HepG2 (cell line): ENCODE measurements around the gene ZNF385B. TPM values are rescaled to one million over a fixed set of nuclear protein-coding genes. Genes with fewer than 3 reads are reported as not detected.

Source experiments
- ATAC-seq: fragments of 200-7000 bp; cut with Tn5 transposase; 3 replicates; pipeline ENCODE4 v1.9.1; 2020; ENCODE audit warnings: mild to moderate bottlenecking, moderate library complexity
- BruUV-seq: library from RNA; stranded (reverse); fragments of 400-500 nt; replicated peaks from 2 replicates; lab custom pipeline; 2021; lab: Mats Ljungman, UMichigan
- CTCF ChIA-PET: fragments of 300-600 bp; formaldehyde crosslinking; extraction: SDS; loops from one replicate; lab custom pipeline; 2021; ENCODE audit warnings: low total read pairs, inconsistent platforms, low intra/inter-chr PET ratio; lab: Yijun Ruan, JAX
- POLR2A ChIA-PET: fragments of 350-600 bp; sonication (Branson Sonifier 250); formaldehyde crosslinking; loops from one replicate; lab custom pipeline; 2020; ENCODE audit warnings: antibody characterized with exemption, inconsistent platforms; lab: Yijun Ruan, JAX
- DNase-seq: peaks from one replicate; pipeline ENCODE4 v3.0.0-alpha.2; 2015; ENCODE audit warnings: low spot score
- FAIRE-seq: peaks from 3 replicates; lab custom pipeline; 2011; peaks lifted over from hg19 to GRCh38; lab: Jason Lieb, UNC
- H2AFZ ChIP-seq: one replicate; pipeline ENCODE4 v1.6.1; 2011; ENCODE audit warnings: low read length, inconsistent platforms
- H3K27ac ChIP-seq: fragments of 300-600 bp; 3 replicates; pipeline ENCODE4 v1.8.0; 2011; ENCODE audit warnings: mixed run types, mild to moderate bottlenecking, mixed read lengths, low read length, inconsistent platforms; ENCODE audit not compliant: insufficient read depth; ENCODE audit errors: extremely low read length
- H3K27me3 ChIP-seq, 2 experiments: fragments of 200-600 bp in 1 of 2; 2 replicates in 1 of 2; 3 replicates in 1 of 2; pipeline versions ENCODE4 v1.6.0 to v1.8.0; 2011; ENCODE audit warnings: low read length in 2 of 2, mild to moderate bottlenecking in 2 of 2, moderate library complexity in 2 of 2, inconsistent platforms in 1 of 2; ENCODE audit not compliant: insufficient read depth in 2 of 2, control insufficient read depth in 1 of 2
- H3K36me3 ChIP-seq, 2 experiments: fragments of 200-600 bp in 1 of 2; replicated peaks in 1 of 2; 2 replicates in 1 of 2; 3 replicates in 1 of 2; pipeline versions ENCODE4 v1.5.1 to v1.8.0; 2011; ENCODE audit warnings: low read length in 2 of 2, inconsistent platforms in 1 of 2; ENCODE audit not compliant: insufficient read depth in 2 of 2, control insufficient read depth in 1 of 2
- H3K4me1 ChIP-seq: 2 replicates; pipeline ENCODE4 v1.5.1; 2012; ENCODE audit warnings: low read length, inconsistent platforms; ENCODE audit not compliant: insufficient read depth
- H3K4me2 ChIP-seq: 2 replicates; pipeline ENCODE4 v1.6.0; 2011; ENCODE audit warnings: low read depth, low read length, inconsistent platforms
- H3K4me3 ChIP-seq, 3 experiments: fragments of 200-600 bp in 1 of 3; sonication (generic), shearing (Covaris generic) in 1 of 3; replicated peaks in 1 of 3; 2 replicates each; pipeline ENCODE4 v1.5.1; 2011 to 2016; ENCODE audit warnings: low read length in 3 of 3, inconsistent platforms in 2 of 3, low read depth in 2 of 3, mild to moderate bottlenecking in 2 of 3, control low read depth in 1 of 3, mixed read lengths in 1 of 3; ENCODE audit not compliant: insufficient read depth in 1 of 3
- H3K79me2 ChIP-seq: one replicate; pipeline ENCODE4 v1.6.1; 2011; ENCODE audit warnings: low read length, inconsistent platforms; ENCODE audit not compliant: insufficient read depth
- H3K9ac ChIP-seq: 2 replicates; pipeline ENCODE4 v1.6.0; 2011; ENCODE audit warnings: mild to moderate bottlenecking, low read depth, low read length, inconsistent platforms; ENCODE audit not compliant: insufficient read depth
- H3K9me3 ChIP-seq: 2 replicates; pipeline ENCODE4 v1.5.1; 2012; ENCODE audit warnings: mild to moderate bottlenecking, low read length
- H4K20me1 ChIP-seq: 2 replicates; pipeline ENCODE4 v1.6.0; 2011; ENCODE audit warnings: inconsistent platforms, mild to moderate bottlenecking, low read length, moderate library complexity; ENCODE audit not compliant: insufficient read depth
- AHR ChIP-seq: IDR thresholded peaks from 2 replicates; pipeline ENCODE4 v1.6.1; 2018; ENCODE audit warnings: missing genetic modification reagents, missing compliant biosample characterization
- ARHGAP35 ChIP-seq: sonication (generic); formaldehyde crosslinking; IDR thresholded peaks from 2 replicates; pipeline ENCODE4 v1.9.0; 2022; ENCODE audit warnings: mild to moderate bottlenecking, inconsistent platforms, moderate library complexity, missing genetic modification reagents, borderline replicate concordance
- ATF7 ChIP-seq, 2 experiments: fragments of 450-650 bp in 1 of 2; sonication (generic) in 1 of 2; formaldehyde crosslinking in 1 of 2; IDR thresholded peaks; 2 replicates each; pipeline versions ENCODE4 v1.4.0 to v1.6.1; 2016 to 2020; ENCODE audit warnings: antibody characterized with exemption in 1 of 2, mild to moderate bottlenecking in 1 of 2, missing genetic modification reagents in 1 of 2
- CBX2 ChIP-seq, 2 experiments: fragments of 200-600 bp in 1 of 2; sonication (generic); formaldehyde crosslinking in 1 of 2; IDR thresholded peaks; 2 replicates each; pipeline versions ENCODE4 v1.7.0 to v1.8.1; 2018 to 2022; ENCODE audit warnings: low read depth in 2 of 2, low read length in 1 of 2, mild to moderate bottlenecking in 1 of 2, missing genetic modification reagents in 1 of 2
- FOXO1 ChIP-seq: sonication (generic); formaldehyde crosslinking; IDR thresholded peaks from 2 replicates; pipeline ENCODE4 v1.4.0; 2020; ENCODE audit warnings: missing genetic modification reagents
- MYC ChIP-seq: sonication (generic); formaldehyde crosslinking; IDR thresholded peaks from 2 replicates; pipeline ENCODE4 v1.9.0; 2021; ENCODE audit warnings: missing genetic modification reagents, borderline replicate concordance
- RFX3 ChIP-seq: IDR thresholded peaks from 2 replicates; pipeline ENCODE4 v1.6.1; 2016; ENCODE audit warnings: missing biosample characterization, missing genetic modification reagents
- SMARCE1 ChIP-seq: fragments of 450-650 bp; IDR thresholded peaks from 2 replicates; pipeline ENCODE4 v1.6.1; 2017; ENCODE audit warnings: borderline replicate concordance
- TOPORS ChIP-seq: sonication (generic); formaldehyde crosslinking; IDR thresholded peaks from 2 replicates; pipeline ENCODE4 v1.8.0; 2023; ENCODE audit warnings: mild to moderate bottlenecking, missing genetic modification reagents
- TSC22D2 ChIP-seq: sonication (generic); formaldehyde crosslinking; IDR thresholded peaks from 2 replicates; pipeline ENCODE4 v1.5.1; 2020; ENCODE audit warnings: missing genetic modification reagents, mild to moderate bottlenecking, borderline replicate concordance
- ZNF33A ChIP-seq: sonication (generic); formaldehyde crosslinking; IDR thresholded peaks from 2 replicates; pipeline ENCODE4 v1.5.1; 2020; ENCODE audit warnings: missing genetic modification reagents, mild to moderate bottlenecking, moderate library complexity, borderline replicate concordance
- ZNF577 ChIP-seq: sonication (generic); formaldehyde crosslinking; IDR thresholded peaks from 2 replicates; pipeline ENCODE4 v1.4.0; 2020; ENCODE audit warnings: mild to moderate bottlenecking, low read depth, missing genetic modification reagents, borderline replicate concordance
- WGBS: methylation state at CpG from one replicate; pipeline ENCODE4 v1.1.6; 2017; ENCODE audit warnings: low lambda C conversion rate; 5-methylcytosine and 5-hydroxymethylcytosine counted together
- in situ Hi-C: cut with HindIII; loops from 2 replicates; pipeline ENCODE4 v1.10.0; 2017; ENCODE audit warnings: low pct_unique_long_range_greater_than_20kb; ENCODE audit not compliant: extremely low pct_ligation_motif_present
- intact Hi-C: fragments of 100-400 bp; cut with micrococcal nuclease; formaldehyde crosslinking; loops from one replicate; pipeline ENCODE4 v1.10.0; 2022; ENCODE audit not compliant: unreplicated experiment
- polyA plus RNA-seq, 8 experiments: library from polyadenylated mRNA; depleted of rRNA in 3 of 8; stranded (reverse) in 7 of 8; unstranded in 1 of 8; fragments of >200 nt; fragmentation: Illumina TruSeq in 4 of 8; extraction: Trizol in 4 of 8; gene quantifications; 2 replicates each; pipeline versions ENCODE4 v1.2.1 to v1.2.3, GENCODE V29; 2011 to 2016; ENCODE audit warnings: low read depth in 4 of 8, missing spikeins in 1 of 8, mixed read lengths in 1 of 8; ENCODE audit not compliant: insufficient read depth in 1 of 8
- total RNA-seq, 5 experiments: library from RNA; depleted of rRNA; stranded (reverse); fragments of >200 nt; fragmentation: Illumina TruSeq; extraction: Trizol; gene quantifications; 2 replicates each; pipeline ENCODE4 v1.2.3, GENCODE V29; 2016; ENCODE audit warnings: low read depth in 1 of 5

The ZNF385B gene
- total and polyA plus RNA-seq, 2 of the 13 experiments (the other 11 are each of a cell fraction or from before 2014, with no cell fraction given), result 3.3 to 6.7 TPM

DNA sequence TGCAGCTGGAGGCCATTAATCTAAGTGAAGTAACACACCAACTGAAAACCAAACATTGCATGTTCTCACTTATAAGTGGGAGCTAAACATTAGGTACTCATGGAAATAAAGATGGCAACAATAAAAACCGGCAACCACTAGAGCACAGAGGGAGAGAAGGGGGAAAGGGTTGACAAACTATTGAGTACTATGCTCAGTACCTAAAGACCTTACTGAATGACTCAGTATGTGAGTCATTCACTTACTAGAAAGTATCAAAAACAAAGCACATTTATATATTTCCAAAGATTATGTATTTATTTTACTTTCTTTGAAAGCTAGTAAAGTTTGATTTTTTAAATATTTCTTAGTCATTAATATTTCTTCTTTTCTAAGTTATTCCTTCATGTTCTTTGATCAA is 48.9 kb downstream of the ZNF385B start:
- ChIA-PET POLR2A (no interaction called here), CTCF (no interaction called here)
- Histone ChIP-seq H3K4me3 (no peak overlapping the region), H3K9ac (no peak overlapping the region), H3K36me3 (no peaks in the 10 kb centered on the region), H3K27ac (no peak overlapping the region), H3K79me2 (no peaks in the 10 kb centered on the region), H4K20me1 (no peaks in the 10 kb centered on the region), H3K27me3 (peaks cover 0 to 12% of the 10 kb centered on the region in 2 experiments; a peak in 1 of 5 replicates), H3K4me2 (no peak overlapping the region), H3K4me1 (no peaks in the 10 kb centered on the region), H3K9me3 (no peaks in the 10 kb centered on the region), H2AFZ (no peak overlapping the region)
- no peak for FAIRE-seq
- no peak for DNase-seq
- ATAC-seq, result no peak
- intact Hi-C loops (no loop called here), in situ Hi-C loops (no loop called here)
- TF ChIP-seq CBX2 (IDR thresholded peaks at IDR 0.05; ENCODE audit: low read depth, low read length) (no peak), CBX2 (CRISPR knock-in tag; IDR thresholded peaks at IDR 0.05; ENCODE audit: low read depth) (no peak), ATF7 (IDR thresholded peaks at IDR 0.05) (no peak), ATF7 (CRISPR knock-in tag; IDR thresholded peaks at IDR 0.05) (no peak), AHR (no peak), FOXO1 (CRISPR knock-in tag) (no peak), ARHGAP35 (CRISPR knock-in tag) (no peak), SMARCE1 (no peak), RFX3 (CRISPR knock-in tag) (no peak), TOPORS (CRISPR knock-in tag) (no peak), TSC22D2 (no peak), MYC (CRISPR knock-in tag) (no peak), ZNF33A (CRISPR knock-in tag) (no peak), ZNF577 (CRISPR knock-in tag) (no peak)
- WGBS, result 20% methylated on average over 1 of the region's 1 CpG
- no TSS peak for BruUV-seq
